Parathyroid adenoma (tissue), 2 donors: ENCODE results near the gene GRID1.

Experiments
- H2AFZ ChIP-seq: fragments of 300-600 bp; sonication (generic); one replicate; pipeline ENCODE4 v1.7.0; 2017; ENCODE audit warnings: antibody characterized with exemption, mild to moderate bottlenecking
- H3K27ac ChIP-seq: fragments of 300-600 bp; sonication (generic); one replicate; pipeline ENCODE4 v1.7.0; 2017
- H3K27me3 ChIP-seq: fragments of 300-600 bp; sonication (generic); one replicate; pipeline ENCODE4 v1.7.0; 2017; ENCODE audit warnings: low read length; ENCODE audit not compliant: control insufficient read depth, insufficient read depth
- H3K36me3 ChIP-seq: fragments of 300-600 bp; sonication (generic); one replicate; pipeline ENCODE4 v1.7.0; 2017; ENCODE audit warnings: low read length; ENCODE audit not compliant: control insufficient read depth, insufficient read depth
- H3K4me1 ChIP-seq: fragments of 300-600 bp; sonication (generic); one replicate; pipeline ENCODE4 v1.7.0; 2017; ENCODE audit warnings: control low read depth
- H3K4me2 ChIP-seq: fragments of 300-600 bp; sonication (generic); one replicate; pipeline ENCODE4 v1.7.0; 2017; ENCODE audit warnings: low read length
- H3K4me3 ChIP-seq: fragments of 300-600 bp; sonication (generic); one replicate; pipeline ENCODE4 v1.7.0; 2017; ENCODE audit warnings: low read depth, low read length
- H3K79me2 ChIP-seq: fragments of 300-600 bp; sonication (generic); one replicate; pipeline ENCODE4 v1.7.0; 2017; ENCODE audit warnings: control low read depth
- H3K9ac ChIP-seq: fragments of 300-600 bp; sonication (generic); one replicate; pipeline ENCODE4 v1.7.0; 2017; ENCODE audit warnings: mild to moderate bottlenecking
- H3K9me3 ChIP-seq: fragments of 300-600 bp; sonication (generic); one replicate; pipeline ENCODE4 v1.7.0; 2017; ENCODE audit warnings: low read length; ENCODE audit not compliant: control insufficient read depth
- CTCF ChIP-seq: fragments of 300-600 bp; sonication (generic); IDR thresholded peaks from one replicate; pipeline ENCODE4 v1.7.0; 2017; ENCODE audit warnings: antibody characterized with exemption, mild to moderate bottlenecking
- donor health status: primary hyperparathyroidism.

The GRID1 gene

GRCh38 chr10:86288695-86289576, 77.7 kb downstream of the GRID1 start:
- Histone ChIP-seq H3K4me1 (no peaks in the 10 kb centered on the region), H2AFZ (no peak overlapping the region), H3K9me3 (no peaks in the 10 kb centered on the region), H3K9ac (no peak overlapping the region), H3K27ac (no peak overlapping the region), H3K36me3 (no peaks in the 10 kb centered on the region), H3K79me2 (no peaks in the 10 kb centered on the region), H3K4me2 (no peak overlapping the region), H3K4me3 (no peak overlapping the region), H3K27me3 (no peaks in the 10 kb centered on the region)
- TF ChIP-seq CTCF: no peak

DNA sequence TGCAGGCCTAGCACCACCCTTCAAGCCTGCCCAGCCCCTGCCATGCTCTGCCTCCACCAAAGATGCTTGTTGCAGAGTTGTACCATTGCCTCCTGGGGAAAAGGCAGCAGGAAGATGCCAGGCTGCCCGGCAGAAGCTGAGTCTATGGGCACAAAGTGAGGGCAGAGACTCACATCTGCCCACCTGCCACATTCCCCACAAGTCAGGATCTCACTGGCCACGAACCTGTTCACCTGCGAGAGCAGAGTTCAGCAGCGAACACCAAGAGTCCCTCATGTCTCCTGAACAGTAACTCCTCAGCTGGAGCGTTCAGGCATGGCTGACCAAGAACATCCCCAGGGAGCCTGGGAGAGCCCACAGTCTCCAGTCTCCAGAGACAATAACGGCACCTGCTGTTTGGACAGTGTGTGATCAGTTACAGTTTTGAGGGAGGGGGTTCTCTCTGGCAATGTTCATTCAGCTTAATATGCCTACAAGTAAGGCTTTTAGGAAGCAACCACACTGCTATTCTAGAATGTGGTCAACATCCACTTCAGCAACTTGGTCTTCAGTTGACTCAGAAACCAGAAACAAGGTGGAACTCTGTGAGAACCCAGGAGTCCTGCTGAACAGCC, 78.5 kb downstream of the GRID1 start:
- Histone ChIP-seq H3K79me2 (no peaks in the 10 kb centered on the region), H3K9ac (no peak overlapping the region), H3K9me3 (no peaks in the 10 kb centered on the region), H3K27me3 (no peaks in the 10 kb centered on the region), H2AFZ (no peak overlapping the region), H3K4me1 (no peaks in the 10 kb centered on the region), H3K4me2 (no peak overlapping the region), H3K36me3 (no peaks in the 10 kb centered on the region), H3K4me3 (no peak overlapping the region), H3K27ac (no peak overlapping the region)
- no peak for TF ChIP-seq CTCF

- Histone ChIP-seq H3K4me2 (no peak overlapping the region), H3K27me3 (no peaks in the 10 kb centered on the region), H3K4me3 (no peak overlapping the region), H3K27ac (no peak overlapping the region), H3K9me3 (no peaks in the 10 kb centered on the region), H3K4me1 (no peaks in the 10 kb centered on the region), H3K79me2 (no peaks in the 10 kb centered on the region), H3K9ac (no peak overlapping the region), H3K36me3 (no peaks in the 10 kb centered on the region), H2AFZ (no peak overlapping the region)
- no peak for TF ChIP-seq CTCF
These were observed 79.3 kb downstream of the GRID1 start for GRCh38 chr10:86287110-86287793.

DNA sequence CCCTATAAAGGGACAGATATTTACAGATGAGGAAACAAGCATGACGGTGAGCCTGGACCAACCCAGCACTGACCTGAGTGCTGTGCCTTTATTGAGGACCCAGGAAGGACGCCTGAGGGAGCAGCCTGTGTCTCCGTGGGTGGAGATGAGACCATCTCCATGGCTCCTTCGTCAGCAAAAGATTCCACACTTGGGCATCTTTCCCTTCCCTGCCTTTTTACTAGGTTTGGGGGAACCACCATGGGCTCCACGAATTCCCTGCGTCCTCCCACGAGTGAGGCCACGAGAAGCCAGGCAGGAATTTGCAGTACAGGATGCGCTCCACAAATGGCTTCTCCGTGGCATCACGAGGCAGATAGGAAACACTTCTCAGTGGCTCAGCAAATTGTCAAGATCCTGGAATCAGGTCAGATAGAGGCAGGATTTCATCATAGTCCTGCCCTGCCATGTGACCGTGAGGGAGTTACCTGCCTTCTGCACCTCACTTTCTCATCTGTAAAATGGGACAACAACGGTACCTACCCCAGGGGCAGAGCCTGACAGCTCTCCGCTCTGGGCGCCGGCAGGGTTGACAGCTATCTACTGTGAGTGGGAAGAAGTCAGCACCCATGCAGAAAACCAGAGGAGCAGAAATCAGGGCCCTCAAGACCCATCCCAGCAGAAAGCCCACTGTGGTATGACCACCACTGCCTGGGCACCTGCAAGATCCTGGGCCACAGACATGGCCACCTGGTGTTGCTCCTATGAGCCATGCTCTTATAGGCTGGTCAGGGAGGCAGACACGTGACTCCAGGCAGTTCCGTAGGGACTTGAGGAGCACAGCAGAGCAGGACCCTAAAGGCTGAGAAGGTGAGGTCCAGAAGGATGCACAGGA, 80.1 kb downstream of the GRID1 start:
- H3K4me3 ChIP-seq: no peak overlapping the region
- H3K27ac ChIP-seq: no peak overlapping the region
- no peaks in the 10 kb centered on the region for H3K79me2 ChIP-seq
- H3K9ac ChIP-seq: no peak overlapping the region
- no peaks in the 10 kb centered on the region for H3K4me1 ChIP-seq
- H3K36me3 ChIP-seq: no peaks in the 10 kb centered on the region
- no peak overlapping the region for H3K4me2 ChIP-seq
- no peak overlapping the region for H2AFZ ChIP-seq
- TF ChIP-seq CTCF: no peak
- no peaks in the 10 kb centered on the region for H3K27me3 ChIP-seq
- H3K9me3 ChIP-seq: no peaks in the 10 kb centered on the region
